A549 (cell line): ENCODE results near the gene RNF123. TPM values are rescaled to one million over a fixed set of nuclear protein-coding genes. Genes with fewer than 3 reads are reported as not detected.

Source experiments
- ATAC-seq, 2 experiments: fragments of 200-7000 bp in 1 of 2; fragments of >200 bp in 1 of 2; cut with Nextera tagmentation in 1 of 2; cut with Tn5 transposase in 1 of 2; 3 replicates each; pipeline versions ENCODE4 v1.8.0 to v1.9.1; 2018 to 2020; ENCODE audit warnings: mild to moderate bottlenecking in 1 of 2, moderate library complexity in 1 of 2
- CTCF ChIA-PET: fragments of 300-600 bp; sonication (Branson Sonifier 250); formaldehyde crosslinking; extraction: SDS; loops from one replicate; lab custom pipeline; 2021; ENCODE audit warnings: antibody characterized with exemption, inconsistent platforms; lab: Yijun Ruan, JAX
- POLR2A ChIA-PET: fragments of 350-600 bp; formaldehyde crosslinking; extraction: SDS; loops from one replicate; lab custom pipeline; 2021; ENCODE audit warnings: antibody characterized with exemption, inconsistent platforms; lab: Yijun Ruan, JAX
- DNase-seq, 2 experiments: peaks; one replicate each; pipeline versions ENCODE4 v3.0.0 to v3.0.0-alpha.2; 2011 to 2016; ENCODE audit warnings: low read depth in 1 of 2, low spot score in 1 of 2
- FAIRE-seq: peaks from 2 replicates; lab custom pipeline; 2011; peaks lifted over from hg19 to GRCh38; lab: Jason Lieb, UNC
- H3K27ac ChIP-seq, 2 experiments: fragments of >200 bp; sonication (Bioruptor Twin); formaldehyde crosslinking; 3 replicates each; pipeline ENCODE4 v1.5.1; 2016 to 2017
- H3K4me1 ChIP-seq: fragments of >200 bp; sonication (Bioruptor Twin); formaldehyde crosslinking; 3 replicates; pipeline ENCODE4 v1.6.1; 2016
- H3K4me2 ChIP-seq: fragments of >200 bp; sonication (Bioruptor Twin); formaldehyde crosslinking; 3 replicates; pipeline ENCODE4 v1.6.1; 2016
- H3K4me3 ChIP-seq: fragments of >200 bp; sonication (Bioruptor Twin); formaldehyde crosslinking; 3 replicates; pipeline ENCODE4 v1.5.1; 2016
- H3K9me3 ChIP-seq: fragments of >200 bp; sonication (Bioruptor Twin); formaldehyde crosslinking; 3 replicates; pipeline ENCODE4 v1.6.1; 2016
- CBX8 ChIP-seq: fragments of 200-600 bp; sonication (generic); IDR thresholded peaks from 2 replicates; pipeline ENCODE4 v1.6.1; 2016
- EP300 ChIP-seq, 2 experiments: fragments of >200 bp; sonication (Bioruptor Twin); formaldehyde crosslinking; IDR thresholded peaks; 2 replicates in 1 of 2; 3 replicates in 1 of 2; pipeline ENCODE4 v1.6.1; 2016 to 2017
- HEYL ChIP-seq: fragments of 250-450 bp; sonication (Bioruptor Pico); IDR thresholded peaks from 2 replicates; pipeline ENCODE4 v1.8.0; 2021; ENCODE audit warnings: mild to moderate bottlenecking, moderate library complexity
- HOXB13 ChIP-seq: fragments of 250-450 bp; sonication (Bioruptor Pico); IDR thresholded peaks from 2 replicates; pipeline ENCODE4 v1.5.0; 2020; ENCODE audit warnings: low read depth, mild to moderate bottlenecking, moderate library complexity
- JUN ChIP-seq, 2 experiments: fragments of >200 bp; sonication (Bioruptor Twin); formaldehyde crosslinking; IDR thresholded peaks; 2 replicates in 1 of 2; 3 replicates in 1 of 2; pipeline ENCODE4 v1.6.1; 2016 to 2017
- KDM5A ChIP-seq: fragments of 200-600 bp; sonication (generic); IDR thresholded peaks from 2 replicates; pipeline ENCODE4 v1.6.1; 2016; ENCODE audit warnings: antibody characterized with exemption, mild to moderate bottlenecking
- NFE2L2 ChIP-seq: fragments of 150-350 bp; conservative IDR thresholded peaks from 2 replicates; pipeline ENCODE4 v1.6.1; 2014; ENCODE audit warnings: low read length
- NPAS2 ChIP-seq: fragments of 250-450 bp; sonication (Bioruptor Pico); IDR thresholded peaks from 2 replicates; pipeline ENCODE4 v1.8.0; 2022; ENCODE audit warnings: mild to moderate bottlenecking, moderate library complexity, borderline replicate concordance
- NR3C1 ChIP-seq: fragments of >200 bp; sonication (Bioruptor Twin); formaldehyde crosslinking; IDR thresholded peaks from 3 replicates; pipeline ENCODE4 v1.6.1; 2017
- PHF8 ChIP-seq: fragments of 200-600 bp; sonication (generic); IDR thresholded peaks from 2 replicates; pipeline ENCODE4 v1.6.1; 2016; ENCODE audit warnings: low read depth, mild to moderate bottlenecking, antibody characterized with exemption, moderate library complexity, borderline replicate concordance
- POLR2A ChIP-seq: IDR thresholded peaks from 2 replicates; pipeline ENCODE4 v1.6.1; 2012; ENCODE audit warnings: mild to moderate bottlenecking, low read length
- RFX5 ChIP-seq: fragments of 450-650 bp; IDR thresholded peaks from 2 replicates; pipeline ENCODE4 v1.7.1; 2014; ENCODE audit warnings: antibody characterized with exemption, mild to moderate bottlenecking, moderate library complexity
- SMC3 ChIP-seq: fragments of >200 bp; sonication (Bioruptor Twin); formaldehyde crosslinking; IDR thresholded peaks from 3 replicates; pipeline ENCODE4 v1.6.1; 2018; ENCODE audit warnings: inconsistent platforms
- WGBS: methylation state at CpG from one replicate; pipeline ENCODE4 v1.1.6; 2017; ENCODE audit errors: missing lambda C conversion rate; 5-methylcytosine and 5-hydroxymethylcytosine counted together
- polyA plus RNA-seq, 4 experiments: library from polyadenylated mRNA; depleted of rRNA in 3 of 4; stranded (reverse); fragments of >200 nt; fragmentation: RNase III in 1 of 4; extraction: RNeasy Plus Mini Kit Qiagen cat#74134 plus additional on column Dnase treatment in 1 of 4; gene quantifications; 2 replicates in 3 of 4; 3 replicates in 1 of 4; pipeline ENCODE4 v1.2.3, GENCODE V29; 2011 to 2017
- TF ChIP-seq, protein P1 (sequence below): fragments of 450-650 bp; IDR thresholded peaks from 2 replicates; pipeline ENCODE4 v1.6.1; 2014; ENCODE audit warnings: antibody characterized with exemption
- TF ChIP-seq, protein P2 (sequence below): fragments of >200 bp; sonication (Bioruptor Twin); formaldehyde crosslinking; IDR thresholded peaks from 3 replicates; pipeline ENCODE4 v1.6.1; 2016
- TF ChIP-seq, protein P3 (sequence below): IDR thresholded peaks from 2 replicates; pipeline ENCODE4 v1.6.1; 2012; ENCODE audit warnings: low read depth, borderline replicate concordance
- TF ChIP-seq, protein P4 (sequence below): IDR thresholded peaks from 2 replicates; pipeline ENCODE4 v1.6.1; 2012

RNF123 gene
- polyA plus RNA-seq, 2 of the 4 experiments (the other 2 are of a cell fraction) = 14.4 to 16.0 TPM

DNA sequence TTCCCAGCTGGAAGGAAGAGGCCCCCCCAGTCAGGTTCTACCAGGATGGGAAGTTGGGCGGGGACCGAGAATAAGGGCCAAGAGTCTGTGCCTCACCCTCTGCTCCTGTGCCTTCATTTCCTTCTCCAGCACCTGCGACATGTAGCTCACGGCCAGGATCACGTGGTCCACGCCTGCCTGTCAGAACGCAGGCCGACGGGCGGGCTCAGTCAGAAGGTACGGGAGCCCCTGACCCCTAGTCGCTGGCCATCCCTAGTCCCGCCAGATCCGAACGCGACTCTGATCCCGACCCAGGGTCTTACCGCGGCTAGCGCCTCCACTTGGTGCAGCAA lies 33.9 kb downstream of the RNF123 start:
- WGBS = 0% methylated on average over 2 of the region's 20 CpGs
- peaks cover 14% of the 10 kb centered on the region for H3K4me1 ChIP-seq
- peak overlapping the region; percentile 94 to 99 for H3K27ac ChIP-seq
- peak overlapping the region; percentile 99 for H3K4me3 ChIP-seq
- ChIA-PET CTCF (interaction anchor here (0.8 to 2.1 kb wide), 4 partner anchors 11 to 184 kb away, joined by 3 to 7 read pairs (median 4); partner anchors contain the start of gene INKA1), POLR2A (interaction anchor here (0.5 kb wide), 1 partner anchor 155 kb away, joined by 4 read pairs; no protein-coding TSS in a partner anchor)
- DNase-seq (peak in 1 of 2 experiments; percentile 48), ATAC-seq (peak; percentile 23 to 32; a peak in 3 of 6 replicates), FAIRE-seq (no peak)
- peak overlapping the region; percentile 94 for H3K4me2 ChIP-seq
- H3K9me3 ChIP-seq = no peaks in the 10 kb centered on the region
- TF ChIP-seq, protein P1, sequence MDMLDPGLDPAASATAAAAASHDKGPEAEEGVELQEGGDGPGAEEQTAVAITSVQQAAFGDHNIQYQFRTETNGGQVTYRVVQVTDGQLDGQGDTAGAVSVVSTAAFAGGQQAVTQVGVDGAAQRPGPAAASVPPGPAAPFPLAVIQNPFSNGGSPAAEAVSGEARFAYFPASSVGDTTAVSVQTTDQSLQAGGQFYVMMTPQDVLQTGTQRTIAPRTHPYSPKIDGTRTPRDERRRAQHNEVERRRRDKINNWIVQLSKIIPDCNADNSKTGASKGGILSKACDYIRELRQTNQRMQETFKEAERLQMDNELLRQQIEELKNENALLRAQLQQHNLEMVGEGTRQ = peak; percentile 78
- TF ChIP-seq HEYL (CRISPR knock-in tag) = no peak

DNA sequence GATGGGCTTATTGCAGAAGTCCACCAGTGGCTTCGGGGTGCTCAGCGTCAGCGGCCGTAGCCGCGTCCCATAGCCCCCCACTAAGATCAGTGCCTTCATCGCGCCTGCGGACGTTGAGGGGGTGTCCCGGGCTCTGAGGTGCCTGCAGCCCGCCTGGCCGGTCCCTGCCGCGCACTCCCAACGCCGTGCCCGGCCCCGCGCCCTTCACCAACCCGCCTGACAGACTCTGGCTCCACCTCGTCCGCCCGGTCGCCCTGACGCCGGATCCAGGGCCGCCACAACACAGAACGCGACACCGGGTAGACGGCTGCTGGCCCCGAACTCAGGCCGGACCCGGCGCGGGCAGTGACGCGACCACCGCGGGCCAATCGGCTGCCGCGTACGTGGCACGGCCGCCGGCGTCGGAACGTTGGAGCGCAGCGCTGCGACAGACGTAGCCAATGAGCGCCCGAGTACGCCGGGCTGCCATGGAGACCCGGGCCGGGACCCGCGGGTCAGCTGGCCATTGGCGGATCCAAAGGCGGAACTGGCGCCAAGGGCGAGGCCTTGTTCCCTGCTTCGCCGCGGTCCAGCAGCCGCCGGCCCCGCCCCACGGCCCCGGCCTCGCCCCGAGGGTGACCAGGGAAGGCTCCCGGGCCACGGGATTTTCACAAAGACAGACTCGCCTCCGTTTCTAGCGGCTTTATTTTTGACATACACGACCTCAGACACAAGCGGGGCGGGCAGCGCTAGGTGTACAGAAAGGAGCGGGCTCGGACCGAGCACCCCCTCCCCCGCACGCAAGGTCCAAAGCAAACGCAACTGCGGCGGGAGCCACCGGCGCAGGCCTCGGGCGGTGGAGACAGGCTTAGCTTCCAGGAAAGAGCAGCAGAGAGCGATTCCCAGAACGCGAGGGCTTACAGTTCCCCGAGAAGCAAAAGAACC lies 34.5 kb downstream of the RNF123 start, which contains the start of gene GMPPB:
TSS of gene GMPPB (minus strand) at position 324 of the 924 bp plus-strand sequence. CDS start at position 99, 225 bp downstream.
- H3K4me2 ChIP-seq = peak within 1 kb of the TSS; percentile 94
- TF ChIP-seq NPAS2 = no peak
- TF ChIP-seq RFX5 = peak; percentile 73
- peak; percentile 64 for TF ChIP-seq KDM5A
- TF ChIP-seq NFE2L2 = no peak
- peak; percentile 70 to 76; a peak in 4 of 5 replicates for TF ChIP-seq JUN (IDR thresholded peaks at IDR 0.05)
- TF ChIP-seq PHF8 = peak; percentile 53; the same call in 1 of the 2 replicates
- TF ChIP-seq POLR2A = peak; percentile 39
- no peak for TF ChIP-seq HOXB13 (CRISPR knock-in tag)
- TF ChIP-seq, protein P2, sequence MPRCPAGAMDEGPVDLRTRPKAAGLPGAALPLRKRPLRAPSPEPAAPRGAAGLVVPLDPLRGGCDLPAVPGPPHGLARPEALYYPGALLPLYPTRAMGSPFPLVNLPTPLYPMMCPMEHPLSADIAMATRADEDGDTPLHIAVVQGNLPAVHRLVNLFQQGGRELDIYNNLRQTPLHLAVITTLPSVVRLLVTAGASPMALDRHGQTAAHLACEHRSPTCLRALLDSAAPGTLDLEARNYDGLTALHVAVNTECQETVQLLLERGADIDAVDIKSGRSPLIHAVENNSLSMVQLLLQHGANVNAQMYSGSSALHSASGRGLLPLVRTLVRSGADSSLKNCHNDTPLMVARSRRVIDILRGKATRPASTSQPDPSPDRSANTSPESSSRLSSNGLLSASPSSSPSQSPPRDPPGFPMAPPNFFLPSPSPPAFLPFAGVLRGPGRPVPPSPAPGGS = peak; percentile 49; the same call in 1 of the 3 replicates
- TF ChIP-seq, protein P3, sequence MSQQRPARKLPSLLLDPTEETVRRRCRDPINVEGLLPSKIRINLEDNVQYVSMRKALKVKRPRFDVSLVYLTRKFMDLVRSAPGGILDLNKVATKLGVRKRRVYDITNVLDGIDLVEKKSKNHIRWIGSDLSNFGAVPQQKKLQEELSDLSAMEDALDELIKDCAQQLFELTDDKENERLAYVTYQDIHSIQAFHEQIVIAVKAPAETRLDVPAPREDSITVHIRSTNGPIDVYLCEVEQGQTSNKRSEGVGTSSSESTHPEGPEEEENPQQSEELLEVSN = 0 out of 2 replicates have a peak, but pooled peaks have one; percentile 38
- peak within 1 kb of the TSS; percentile 94 to 99 for H3K27ac ChIP-seq
- WGBS = 2% methylated on average over 32 of the region's 102 CpGs
- peaks cover 14% of the 10 kb centered on the region for H3K4me1 ChIP-seq
- no peak for FAIRE-seq
- ChIA-PET POLR2A (no interaction called here), CTCF (interaction anchor here (0.8 to 2.1 kb wide), 4 partner anchors 12 to 184 kb away, joined by 3 to 7 read pairs (median 3); no protein-coding TSS in a partner anchor)
- peak; percentile 83 to 90 for ATAC-seq
- H3K9me3 ChIP-seq = no peaks in the 10 kb centered on the region
- DNase-seq = peak; percentile 92 to 94
- H3K4me3 ChIP-seq = peak within 1 kb of the TSS; percentile 99

DNA sequence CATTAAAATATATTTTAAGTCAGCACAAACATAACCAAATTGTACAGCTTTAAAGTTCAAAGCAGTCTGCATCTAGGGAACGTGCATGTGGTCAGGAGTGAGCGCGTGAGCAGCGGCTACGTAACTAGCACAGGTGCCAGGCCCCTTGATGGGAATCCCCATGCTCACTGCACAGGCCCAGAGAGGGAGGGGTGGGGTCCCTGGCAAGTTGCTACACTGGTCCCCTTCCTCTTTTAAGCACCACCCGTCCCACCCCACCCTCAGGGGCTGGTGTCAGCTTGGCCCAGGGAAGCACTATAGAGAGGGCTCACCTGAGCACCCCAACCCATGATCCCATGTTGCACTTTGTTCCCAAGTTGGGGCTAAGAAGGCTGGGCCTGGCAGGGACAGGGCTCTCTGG lies 35.2 kb downstream of the RNF123 start:
- Histone ChIP-seq H3K27ac (peak overlapping the region; percentile 92 to 99), H3K9me3 (no peaks in the 10 kb centered on the region), H3K4me2 (peak overlapping the region; percentile 80), H3K4me3 (peak overlapping the region; percentile 54), H3K4me1 (peaks cover 14% of the 10 kb centered on the region)
- 63% methylated on average over 6 of the region's 6 CpGs for WGBS
- no peak for FAIRE-seq
- POLR2A ChIA-PET = no interaction called here
- ATAC-seq = no peak
- CTCF ChIA-PET = interaction anchor here (1.2 to 2.1 kb wide), 2 partner anchors 12 to 116 kb away, joined by 3 to 7 read pairs; no protein-coding TSS in a partner anchor
- TF ChIP-seq NR3C1 (no peak), CBX8 (no peak), SMC3 (no peak), EP300 (IDR thresholded peaks at IDR 0.05) (no peak)
- TF ChIP-seq, protein P4, sequence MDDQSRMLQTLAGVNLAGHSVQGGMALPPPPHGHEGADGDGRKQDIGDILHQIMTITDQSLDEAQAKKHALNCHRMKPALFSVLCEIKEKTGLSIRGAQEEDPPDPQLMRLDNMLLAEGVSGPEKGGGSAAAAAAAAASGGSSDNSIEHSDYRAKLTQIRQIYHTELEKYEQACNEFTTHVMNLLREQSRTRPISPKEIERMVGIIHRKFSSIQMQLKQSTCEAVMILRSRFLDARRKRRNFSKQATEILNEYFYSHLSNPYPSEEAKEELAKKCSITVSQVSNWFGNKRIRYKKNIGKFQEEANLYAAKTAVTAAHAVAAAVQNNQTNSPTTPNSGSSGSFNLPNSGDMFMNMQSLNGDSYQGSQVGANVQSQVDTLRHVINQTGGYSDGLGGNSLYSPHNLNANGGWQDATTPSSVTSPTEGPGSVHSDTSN = no peak
- no peak for DNase-seq
